Testis (tissue), 3 donors: Measurements from ENCODE around the gene BGN. TPM values are rescaled to one million over a fixed set of nuclear protein-coding genes. Genes with fewer than 3 reads are reported as not detected.

Experiments used
- DNase-seq: peaks from one replicate; pipeline ENCODE4 v3.0.0-alpha.2; 2019
- H3K27ac ChIP-seq, 2 donors: fragments of 200-600 bp; sonication (generic); one replicate each; pipeline ENCODE4 v1.5.1; 2019
- H3K27me3 ChIP-seq: fragments of 200-600 bp; sonication (generic); one replicate; pipeline ENCODE4 v1.5.1; 2019
- H3K36me3 ChIP-seq: fragments of 200-600 bp; sonication (generic); one replicate; pipeline ENCODE4 v1.5.1; 2017; ENCODE audit warnings: low read depth; ENCODE audit errors: missing control alignments
- H3K4me1 ChIP-seq: fragments of 200-600 bp; sonication (generic); one replicate; pipeline ENCODE4 v1.5.1; 2019
- H3K4me3 ChIP-seq, 2 donors: fragments of 200-600 bp; sonication (generic); one replicate each; pipeline ENCODE4 v1.5.1; 2017 to 2019
- H3K9me3 ChIP-seq: fragments of 200-600 bp; sonication (generic); one replicate; pipeline ENCODE4 v1.5.1; 2017
- POLR2A ChIP-seq: fragments of 450-650 bp; IDR thresholded peaks from one replicate; pipeline ENCODE4 v1.6.1; 2017; ENCODE audit warnings: antibody characterized with exemption, mild to moderate bottlenecking, moderate library complexity
- WGBS, 2 donors: methylation state at CpG; one replicate each; pipeline ENCODE4 v1.1.5; 2018; 5-methylcytosine and 5-hydroxymethylcytosine counted together
- intact Hi-C: fragments of 100-400 bp; cut with DNase I; formaldehyde crosslinking; loops from one replicate; pipeline ENCODE4 v1.15.1; 2023; ENCODE audit warnings: low total_unique reads
- polyA plus RNA-seq: library from polyadenylated mRNA; stranded (reverse); fragments of 350-450 nt; fragmentation: Illumina TruSeq; extraction: RNeasy Lipid Tissue Mini Kit (QIAGEN cat#74804); gene quantifications from one replicate; pipeline ENCODE4 v1.2.3, GENCODE V29; 2014; ENCODE audit warnings: low read depth, low replicate concordance; ENCODE audit not compliant: insufficient read depth
- total RNA-seq, 2 donors: library from RNA; depleted of rRNA; stranded (reverse); fragments of >200 nt; gene quantifications; one replicate each; pipeline ENCODE4 v1.2.3, GENCODE V29; 2016
- TF ChIP-seq, protein P1 (sequence below), 3 experiments: fragments of 450-650 bp in 2 of 3; fragments of 200-600 bp in 1 of 3; sonication (generic) in 1 of 3; IDR thresholded peaks; one replicate each; pipeline ENCODE4 v1.5.1; 2016 to 2019; ENCODE audit warnings: antibody characterized with exemption in 3 of 3, mild to moderate bottlenecking in 2 of 3, moderate library complexity in 1 of 3

Gene BGN
- total and polyA plus RNA-seq, 3 donors from 2014 or later, result 42.3 to 174 (median 76.5) TPM

DNA sequence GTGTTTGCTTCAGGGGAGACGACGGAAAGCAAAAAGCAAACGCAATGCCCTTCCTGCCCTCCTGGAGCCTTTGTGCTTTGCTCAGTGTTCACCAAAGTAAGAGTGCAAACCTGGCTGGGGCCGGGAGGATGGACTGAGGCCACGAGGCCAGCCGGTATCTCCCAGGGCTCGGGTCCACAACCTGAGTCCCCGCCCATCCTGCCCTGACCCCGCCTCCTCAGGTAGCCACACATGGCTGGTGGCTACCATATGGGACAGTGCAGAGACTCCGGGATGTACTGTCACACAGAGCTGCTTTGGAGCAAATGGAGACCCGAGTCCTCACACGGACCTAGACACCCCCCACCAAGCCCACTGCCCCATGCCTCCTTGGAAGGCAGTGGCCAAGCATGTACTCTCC lies 27.5 kb downstream of the BGN start:
- TF ChIP-seq POLR2A, result no peak
- TF ChIP-seq, protein P1, sequence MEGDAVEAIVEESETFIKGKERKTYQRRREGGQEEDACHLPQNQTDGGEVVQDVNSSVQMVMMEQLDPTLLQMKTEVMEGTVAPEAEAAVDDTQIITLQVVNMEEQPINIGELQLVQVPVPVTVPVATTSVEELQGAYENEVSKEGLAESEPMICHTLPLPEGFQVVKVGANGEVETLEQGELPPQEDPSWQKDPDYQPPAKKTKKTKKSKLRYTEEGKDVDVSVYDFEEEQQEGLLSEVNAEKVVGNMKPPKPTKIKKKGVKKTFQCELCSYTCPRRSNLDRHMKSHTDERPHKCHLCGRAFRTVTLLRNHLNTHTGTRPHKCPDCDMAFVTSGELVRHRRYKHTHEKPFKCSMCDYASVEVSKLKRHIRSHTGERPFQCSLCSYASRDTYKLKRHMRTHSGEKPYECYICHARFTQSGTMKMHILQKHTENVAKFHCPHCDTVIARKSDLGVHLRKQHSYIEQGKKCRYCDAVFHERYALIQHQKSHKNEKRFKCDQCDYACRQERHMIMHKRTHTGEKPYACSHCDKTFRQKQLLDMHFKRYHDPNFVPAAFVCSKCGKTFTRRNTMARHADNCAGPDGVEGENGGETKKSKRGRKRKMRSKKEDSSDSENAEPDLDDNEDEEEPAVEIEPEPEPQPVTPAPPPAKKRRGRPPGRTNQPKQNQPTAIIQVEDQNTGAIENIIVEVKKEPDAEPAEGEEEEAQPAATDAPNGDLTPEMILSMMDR (IDR thresholded peaks at IDR 0.05), result no peak
- no peak for DNase-seq
- H3K4me3 ChIP-seq, result no peak overlapping the region
- no peaks in the 10 kb centered on the region for H3K36me3 ChIP-seq
- no peak overlapping the region for H3K27ac ChIP-seq
- no peaks in the 10 kb centered on the region for H3K27me3 ChIP-seq
- no peaks in the 10 kb centered on the region for H3K9me3 ChIP-seq
- H3K4me1 ChIP-seq, result no peaks in the 10 kb centered on the region
- WGBS, 2 donors, result 70% methylated on average over 12 of the region's 12 CpGs; no CpG with 5 or more reads in 1 of the 2 donors
- intact Hi-C loops, result no loop called here

DNA sequence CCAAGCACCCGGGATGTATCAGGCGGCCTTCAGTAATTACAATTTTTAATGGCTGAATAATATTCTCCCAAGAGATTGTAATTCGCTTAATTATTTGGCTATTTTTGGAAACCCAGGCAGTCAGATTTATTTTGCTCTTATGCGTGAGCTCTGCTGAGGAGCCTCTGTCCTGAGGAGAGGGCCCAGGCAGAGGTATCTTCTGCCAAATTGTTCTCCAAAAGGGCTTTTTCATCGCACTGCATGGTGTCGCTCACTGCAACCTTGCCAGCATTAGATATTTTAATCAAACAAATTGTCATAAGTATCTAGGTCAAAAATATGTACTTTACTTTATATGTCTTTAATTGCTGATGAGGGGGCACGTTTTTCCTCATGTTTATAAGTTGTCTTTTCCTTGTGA lies 28.5 kb downstream of the BGN start:
- Histone ChIP-seq H3K36me3 (no peaks in the 10 kb centered on the region), H3K4me1 (no peaks in the 10 kb centered on the region), H3K27me3 (no peaks in the 10 kb centered on the region), H3K27ac (no peak overlapping the region), H3K9me3 (no peaks in the 10 kb centered on the region), H3K4me3 (no peak overlapping the region)
- WGBS, 2 donors, result 79 to 93% methylated on average over 7 of the region's 7 CpGs
- no peak for DNase-seq
- no peak for TF ChIP-seq POLR2A
- TF ChIP-seq, protein P1 (IDR thresholded peaks at IDR 0.05), result no peak
- intact Hi-C loops, result no loop called here

DNA sequence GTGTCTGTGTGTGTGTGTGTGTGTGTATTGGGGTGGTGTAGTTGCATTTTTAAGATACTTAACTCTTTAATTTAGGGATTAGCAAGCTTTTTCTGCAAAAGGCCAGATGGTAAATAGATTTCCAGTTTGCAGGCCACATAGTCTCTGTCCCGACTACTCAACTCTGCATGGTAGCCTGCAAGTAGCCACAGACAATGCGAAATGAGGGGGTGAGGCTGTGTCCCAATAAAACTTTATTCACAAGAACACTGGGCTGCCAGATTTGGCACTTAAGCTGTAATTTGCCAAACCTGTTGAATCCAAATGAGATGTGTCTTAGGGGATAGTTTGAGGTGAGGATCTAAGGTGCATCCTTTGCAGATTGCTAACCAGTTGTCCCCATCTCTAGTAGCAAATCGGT lies 29.5 kb downstream of the BGN start:
- H3K4me1 ChIP-seq, result no peaks in the 10 kb centered on the region
- no peak overlapping the region for H3K4me3 ChIP-seq
- no peaks in the 10 kb centered on the region for H3K36me3 ChIP-seq
- DNase-seq, result no peak
- H3K27me3 ChIP-seq, result no peaks in the 10 kb centered on the region
- intact Hi-C loops, result no loop called here
- no peak overlapping the region for H3K27ac ChIP-seq
- no peak for TF ChIP-seq POLR2A
- TF ChIP-seq, protein P1 (IDR thresholded peaks at IDR 0.05), result no peak
- H3K9me3 ChIP-seq, result no peaks in the 10 kb centered on the region
- 100% methylated on average over 3 of the region's 3 CpGs; no CpG with 5 or more reads in 1 of the 2 donors for WGBS, 2 donors

DNA sequence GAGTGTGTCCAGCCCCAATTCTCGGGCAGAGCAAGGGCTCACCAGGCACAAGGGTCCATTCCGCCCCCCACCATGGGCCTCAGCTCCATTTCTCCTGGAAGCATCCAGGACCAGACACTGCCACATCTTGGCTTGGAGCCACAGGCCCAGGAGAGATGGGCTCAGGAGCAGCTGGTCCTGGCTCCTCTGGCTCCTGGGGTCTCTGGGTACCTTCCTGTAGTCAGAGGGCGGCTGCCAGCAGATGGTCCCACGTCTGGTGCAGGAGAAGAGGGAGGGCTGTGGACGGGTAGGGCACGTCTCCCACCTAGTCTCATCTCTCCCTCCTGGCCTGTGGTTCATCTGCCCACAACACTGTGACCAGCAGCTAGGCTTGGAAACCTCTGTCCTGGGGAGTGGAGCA lies 30.7 kb downstream of the BGN start:
- Histone ChIP-seq H3K27me3 (no peaks in the 10 kb centered on the region), H3K27ac (no peak overlapping the region), H3K36me3 (no peaks in the 10 kb centered on the region), H3K9me3 (no peaks in the 10 kb centered on the region), H3K4me1 (no peaks in the 10 kb centered on the region), H3K4me3 (no peak overlapping the region)
- intact Hi-C loops, result no loop called here
- no peak for DNase-seq
- TF ChIP-seq, protein P1 (IDR thresholded peaks at IDR 0.05), result no peak
- TF ChIP-seq POLR2A, result no peak
- 100% methylated on average over 3 of the region's 6 CpGs; no CpG with 5 or more reads in 1 of the 2 donors for WGBS, 2 donors

DNA sequence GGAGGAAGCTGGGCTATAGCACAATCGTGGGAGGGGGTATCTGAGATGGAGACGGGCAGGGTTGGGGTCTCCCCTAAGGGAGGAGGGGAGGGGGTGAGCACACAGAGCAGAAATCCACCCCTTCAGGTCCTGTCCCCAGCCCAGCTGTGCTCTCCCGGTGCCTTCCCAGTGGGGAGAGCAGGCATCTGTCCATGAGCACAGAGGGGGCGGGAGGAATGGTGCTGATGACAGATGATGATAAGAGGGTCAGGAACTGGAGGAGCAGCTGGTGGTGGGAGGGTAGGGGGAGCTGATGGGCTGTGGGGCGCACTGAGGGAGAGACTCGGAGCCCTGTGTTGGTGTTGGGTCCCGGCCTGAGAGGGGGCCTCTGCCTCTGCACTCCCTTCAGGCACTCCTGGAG lies 31.3 kb downstream of the BGN start:
- intact Hi-C loops, result no loop called here
- TF ChIP-seq POLR2A, result no peak
- TF ChIP-seq, protein P1 (IDR thresholded peaks at IDR 0.05), result no peak
- Histone ChIP-seq H3K27ac (no peak overlapping the region), H3K36me3 (no peaks in the 10 kb centered on the region), H3K4me3 (no peak overlapping the region), H3K9me3 (no peaks in the 10 kb centered on the region), H3K4me1 (no peaks in the 10 kb centered on the region), H3K27me3 (no peaks in the 10 kb centered on the region)
- 48 to 69% methylated on average over 4 to 7 of the region's 7 CpGs for WGBS, 2 donors
- DNase-seq, result no peak
